ENCODE results near the gene TMEM237. TPM values are rescaled to one million over a fixed set of nuclear protein-coding genes. Genes with fewer than 3 reads are reported as not detected.

Gene TMEM237
- polyA plus RNA-seq, 1 of the 3 experiments (the other 2 are of a cell fraction) = 67.2 TPM

- CTCF ChIA-PET = no interaction called here
- H3K79me2 ChIP-seq (ENCODE audit: insufficient read depth) = no peaks in the 10 kb centered on the region
- no peak for TF ChIP-seq RXRA (IDR thresholded peaks at IDR 0.05; ENCODE audit: borderline replicate concordance, low read depth)
- TF ChIP-seq RFX5 (IDR thresholded peaks at IDR 0.05; ENCODE audit: low read length) = no peak
Observed at GRCh38 chr2:201597397-201597796, 45.9 kb downstream of the TMEM237 start.

GRCh38 chr2:201580486-201580885 is 62.8 kb downstream of the TMEM237 start:
- Histone ChIP-seq H3K4me2 (no peak overlapping the region), H3K36me3 (replicated peaks in 1 of 2; ENCODE audit: control insufficient read depth in 1 of 2, insufficient read depth in 2 of 2, low read length in 1 of 2) (no peaks in the 10 kb centered on the region), H3K9me3 (no peaks in the 10 kb centered on the region), H2AFZ (ENCODE audit: low read depth) (no peak overlapping the region), H3K9me2 (no peaks in the 10 kb centered on the region), H3K79me2 (ENCODE audit: insufficient read depth) (no peaks in the 10 kb centered on the region), H3K9ac (no peak overlapping the region), H3K4me3 (ENCODE audit: low read depth in 2 of 2, low read length in 1 of 2) (no peak overlapping the region), H3F3A (replicated peaks; ENCODE audit: insufficient read depth) (no peaks in the 10 kb centered on the region), H4K20me1 (ENCODE audit: insufficient read depth) (no peaks in the 10 kb centered on the region), H3K27ac (ENCODE audit: low read depth in 2 of 2, low read length in 1 of 2) (no peak overlapping the region), H3K27me3 (ENCODE audit: insufficient read depth) (no peaks in the 10 kb centered on the region), H3K4me1 (ENCODE audit: control insufficient read depth in 1 of 2, insufficient read depth in 2 of 2, low read depth in 1 of 2, low read length in 1 of 2) (no peaks in the 10 kb centered on the region)
- 75% methylated on average over 2 of the region's 2 CpGs for WGBS (ENCODE audit: low lambda C conversion rate)
- ChIA-PET CTCF (no interaction called here), POLR2A (no interaction called here)
- DNase-seq = no peak
- TF ChIP-seq YY1 (IDR thresholded peaks at IDR 0.05; ENCODE audit: low read depth) (no peak), EZH2phosphoT487 (IDR thresholded peaks at IDR 0.05; ENCODE audit: borderline replicate concordance, low read depth) (no peak), NFIC (IDR thresholded peaks at IDR 0.05; ENCODE audit: borderline replicate concordance) (no peak), RFX5 (IDR thresholded peaks at IDR 0.05; ENCODE audit: low read length) (no peak), SMC3 (IDR thresholded peaks at IDR 0.05; ENCODE audit: low read depth, low read length) (no peak), REST (IDR thresholded peaks at IDR 0.05; ENCODE audit: low read depth, low read length) (no peak)

More at GRCh38 chr2:201597397-201597796, 45.9 kb downstream of the TMEM237 start:
- no peak overlapping the region for H2AFZ ChIP-seq (ENCODE audit: low read depth)
- no peaks in the 10 kb centered on the region for H3K27me3 ChIP-seq (ENCODE audit: insufficient read depth)
- H3K9me2 ChIP-seq = no peaks in the 10 kb centered on the region
- no peak overlapping the region for H3K4me3 ChIP-seq (ENCODE audit: low read depth in 2 of 2, low read length in 1 of 2)
- H3K9me3 ChIP-seq = 0 out of 2 replicates have a peak, but pooled peaks cover 6% of the 10 kb centered on the region
- POLR2A ChIA-PET = no interaction called here
- no peaks in the 10 kb centered on the region for H4K20me1 ChIP-seq (ENCODE audit: insufficient read depth)
- H3K9ac ChIP-seq = no peak overlapping the region
- no peaks in the 10 kb centered on the region for H3K36me3 ChIP-seq (replicated peaks in 1 of 2; ENCODE audit: control insufficient read depth in 1 of 2, insufficient read depth in 2 of 2, low read length in 1 of 2)
- WGBS (ENCODE audit: low lambda C conversion rate) = 68% methylated on average over 8 of the region's 8 CpGs
- no peaks in the 10 kb centered on the region for H3K4me1 ChIP-seq (ENCODE audit: control insufficient read depth in 1 of 2, insufficient read depth in 2 of 2, low read depth in 1 of 2, low read length in 1 of 2)
- H3K4me2 ChIP-seq = no peak overlapping the region
- no peaks in the 10 kb centered on the region for H3F3A ChIP-seq (replicated peaks; ENCODE audit: insufficient read depth)
- DNase-seq = no peak
- no peak overlapping the region for H3K27ac ChIP-seq (ENCODE audit: low read depth in 2 of 2, low read length in 1 of 2)

- Histone ChIP-seq H3K4me2 (no peak overlapping the region), H3K36me3 (replicated peaks in 1 of 2; ENCODE audit: control insufficient read depth in 1 of 2, insufficient read depth in 2 of 2, low read length in 1 of 2) (no peaks in the 10 kb centered on the region), H3K9me3 (no peaks in the 10 kb centered on the region), H3K27ac (ENCODE audit: low read depth in 2 of 2, low read length in 1 of 2) (no peak overlapping the region), H3K4me1 (ENCODE audit: control insufficient read depth in 1 of 2, insufficient read depth in 2 of 2, low read depth in 1 of 2, low read length in 1 of 2) (no peaks in the 10 kb centered on the region), H3K9ac (no peak overlapping the region), H2AFZ (ENCODE audit: low read depth) (peak overlapping the region; percentile 83; the same call in 1 of the 2 replicates), H3K27me3 (ENCODE audit: insufficient read depth) (no peaks in the 10 kb centered on the region), H3K9me2 (no peaks in the 10 kb centered on the region), H3F3A (replicated peaks; ENCODE audit: insufficient read depth) (no peaks in the 10 kb centered on the region), H4K20me1 (ENCODE audit: insufficient read depth) (no peaks in the 10 kb centered on the region), H3K79me2 (ENCODE audit: insufficient read depth) (no peaks in the 10 kb centered on the region), H3K4me3 (ENCODE audit: low read depth in 2 of 2, low read length in 1 of 2) (no peak overlapping the region)
- ChIA-PET CTCF (no interaction called here), POLR2A (no interaction called here)
- no peak for DNase-seq
- 50% methylated on average over 4 of the region's 4 CpGs for whole genome bisulfite sequencing (ENCODE audit: low lambda C conversion rate)
- TF ChIP-seq NFIC (IDR thresholded peaks at IDR 0.05; ENCODE audit: borderline replicate concordance) (no peak), FOXJ3 (CRISPR knock-in tag; IDR thresholded peaks at IDR 0.05) (no peak), JUND (IDR thresholded peaks at IDR 0.05) (no peak), USF1 (IDR thresholded peaks at IDR 0.05; ENCODE audit: borderline replicate concordance, low read depth) (no peak), TAF1 (IDR thresholded peaks at IDR 0.05; ENCODE audit: borderline replicate concordance, low read depth, low read length) (no peak), MXI1 (IDR thresholded peaks at IDR 0.05; ENCODE audit: low read depth, low read length) (no peak), NRF1 (IDR thresholded peaks at IDR 0.05; ENCODE audit: low read depth, low read length) (no peak), MAX (IDR thresholded peaks at IDR 0.05; ENCODE audit: low read depth) (no peak), GABPA (IDR thresholded peaks at IDR 0.05; ENCODE audit: low read depth) (no peak), ZBTB33 (IDR thresholded peaks at IDR 0.05; ENCODE audit: borderline replicate concordance, low read depth) (no peak), RXRA (IDR thresholded peaks at IDR 0.05; ENCODE audit: borderline replicate concordance, low read depth) (no peak), YY1 (IDR thresholded peaks at IDR 0.05; ENCODE audit: low read depth) (no peak), ELF1 (IDR thresholded peaks at IDR 0.05) (no peak)
Observed at GRCh38 chr2:201579536-201579935, 63.8 kb downstream of the TMEM237 start.

All from SK-N-SH (cell line).